ENCODE measurements around the gene NFAM1.

DNA sequence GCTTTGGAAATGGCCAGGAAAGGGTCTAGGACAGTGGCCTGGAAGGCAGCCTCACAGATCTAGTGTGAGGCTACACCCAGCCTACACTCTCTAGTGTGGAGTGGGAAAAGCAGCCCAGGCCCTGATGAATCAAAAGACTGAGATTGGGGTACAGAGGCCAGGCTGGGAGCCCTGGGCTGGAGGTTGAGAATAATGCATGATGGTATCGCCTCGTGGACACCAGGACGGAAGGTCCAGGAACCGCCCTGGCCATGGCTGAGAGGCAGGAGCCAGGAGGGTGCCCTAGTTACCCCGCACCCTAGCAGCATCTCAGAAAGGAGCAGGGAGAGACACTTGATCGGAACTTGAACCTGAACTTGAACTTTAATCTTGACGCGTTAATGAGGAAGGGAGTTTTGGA lies 40.5 kb upstream of the NFAM1 start:
- TF ChIP-seq, protein P1, sequence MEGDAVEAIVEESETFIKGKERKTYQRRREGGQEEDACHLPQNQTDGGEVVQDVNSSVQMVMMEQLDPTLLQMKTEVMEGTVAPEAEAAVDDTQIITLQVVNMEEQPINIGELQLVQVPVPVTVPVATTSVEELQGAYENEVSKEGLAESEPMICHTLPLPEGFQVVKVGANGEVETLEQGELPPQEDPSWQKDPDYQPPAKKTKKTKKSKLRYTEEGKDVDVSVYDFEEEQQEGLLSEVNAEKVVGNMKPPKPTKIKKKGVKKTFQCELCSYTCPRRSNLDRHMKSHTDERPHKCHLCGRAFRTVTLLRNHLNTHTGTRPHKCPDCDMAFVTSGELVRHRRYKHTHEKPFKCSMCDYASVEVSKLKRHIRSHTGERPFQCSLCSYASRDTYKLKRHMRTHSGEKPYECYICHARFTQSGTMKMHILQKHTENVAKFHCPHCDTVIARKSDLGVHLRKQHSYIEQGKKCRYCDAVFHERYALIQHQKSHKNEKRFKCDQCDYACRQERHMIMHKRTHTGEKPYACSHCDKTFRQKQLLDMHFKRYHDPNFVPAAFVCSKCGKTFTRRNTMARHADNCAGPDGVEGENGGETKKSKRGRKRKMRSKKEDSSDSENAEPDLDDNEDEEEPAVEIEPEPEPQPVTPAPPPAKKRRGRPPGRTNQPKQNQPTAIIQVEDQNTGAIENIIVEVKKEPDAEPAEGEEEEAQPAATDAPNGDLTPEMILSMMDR (IDR thresholded peaks at IDR 0.05), result no peak
- no peak for TF ChIP-seq POLR2A (IDR thresholded peaks at IDR 0.05)
